NCI-H2107 treated with DMSO at 0.1 percent for 48 hours (cell line): ENCODE measurements around the gene GPHB5.

Experiments used
- DNase-seq: peaks from one replicate; lab custom pipeline; 2025; ENCODE audit not compliant: unreplicated experiment; lab: John Stamatoyannopoulos, UW

Gene GPHB5

GRCh38 chr14:63267171-63267570, 51.6 kb downstream of the GPHB5 start:
- no peak for DNase-seq

DNA sequence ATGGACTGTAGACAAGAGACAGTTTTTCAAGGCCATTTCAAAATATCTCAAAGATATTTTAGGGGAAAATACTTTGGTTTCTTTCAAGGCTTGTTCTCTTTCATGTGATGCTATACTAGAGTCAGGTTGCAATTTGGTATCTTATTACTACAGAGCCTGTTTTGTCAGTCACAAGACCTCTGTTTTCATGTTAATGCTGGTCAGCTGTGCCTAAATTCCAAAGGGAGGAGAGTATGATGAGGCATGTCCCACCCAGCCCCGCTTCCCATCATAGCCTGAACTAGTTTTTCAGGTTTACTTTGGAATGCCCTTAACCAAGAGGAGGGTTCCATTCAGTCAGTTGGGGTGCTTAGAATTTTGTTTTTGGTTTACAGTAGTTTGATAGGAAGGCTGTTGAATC, 52.6 kb downstream of the GPHB5 start:
- DNase-seq, result peak; percentile 24
